GM12878 (cell line): ENCODE data around the gene OSGEP. TPM values are rescaled to one million over a fixed set of nuclear protein-coding genes. Genes with fewer than 3 reads are reported as not detected.
A peak's percentile ranks its signal among the peaks of the same experiment; 100 is the strongest.

Source experiments
- ATF2 ChIP-seq: IDR thresholded peaks from 2 replicates; pipeline ENCODE4 v1.6.1; 2012; ENCODE audit warnings: low read length, inconsistent platforms
- CBFB ChIP-seq: IDR thresholded peaks from 2 replicates; pipeline ENCODE4 v1.6.1; 2016; ENCODE audit warnings: antibody characterized with exemption, low read depth
- E2F4 ChIP-seq: IDR thresholded peaks from 2 replicates; pipeline ENCODE4 v1.6.1; 2012; ENCODE audit warnings: low read depth, low read length, improper control_type of control experiment
- ETV6 ChIP-seq, 2 experiments: fragments of 450-650 bp in 1 of 2; IDR thresholded peaks in 1 of 2; conservative IDR thresholded peaks in 1 of 2; 2 replicates each; pipeline ENCODE4 v1.6.1; 2014; ENCODE audit warnings: antibody characterized with exemption in 1 of 2, borderline replicate concordance in 1 of 2, low read depth in 1 of 2, mild to moderate bottlenecking in 1 of 2, moderate library complexity in 1 of 2
- IKZF1 ChIP-seq: fragments of 450-650 bp; conservative IDR thresholded peaks from 2 replicates; pipeline ENCODE4 v1.6.1; 2017; ENCODE audit warnings: antibody characterized with exemption, mild to moderate bottlenecking
- MLLT1 ChIP-seq: fragments of 450-650 bp; IDR thresholded peaks from 2 replicates; pipeline ENCODE4 v1.6.1; 2016; ENCODE audit warnings: mild to moderate bottlenecking
- MTA2 ChIP-seq: fragments of 450-650 bp; IDR thresholded peaks from 2 replicates; pipeline ENCODE4 v1.6.1; 2016; ENCODE audit warnings: low read depth, mild to moderate bottlenecking, moderate library complexity
- NFYB ChIP-seq: IDR thresholded peaks from 2 replicates; pipeline ENCODE4 v1.6.1; 2011; ENCODE audit warnings: low read depth, mild to moderate bottlenecking, low read length, improper control_type of control experiment, moderate library complexity; ENCODE audit not compliant: insufficient read depth
- PML ChIP-seq: IDR thresholded peaks from 2 replicates; pipeline ENCODE4 v1.6.1; 2012; ENCODE audit warnings: low read length, inconsistent platforms
- POLR2AphosphoS2 ChIP-seq: IDR thresholded peaks from 2 replicates; pipeline ENCODE4 v1.6.1; 2011; ENCODE audit warnings: low read depth, mild to moderate bottlenecking, low read length, improper control_type of control experiment, moderate library complexity
- RELB ChIP-seq: fragments of 450-650 bp; IDR thresholded peaks from 2 replicates; pipeline ENCODE4 v1.6.1; 2017; ENCODE audit warnings: low read depth, mild to moderate bottlenecking, moderate library complexity
- SMAD1 ChIP-seq: fragments of 450-650 bp; IDR thresholded peaks from 2 replicates; pipeline ENCODE4 v1.6.1; 2018; ENCODE audit warnings: mild to moderate bottlenecking, low read depth; ENCODE audit not compliant: partially characterized antibody
- SP1 ChIP-seq: IDR thresholded peaks from one replicate; pipeline ENCODE4 v1.6.1; 2011; ENCODE audit warnings: low read depth, low read length
- TCF12 ChIP-seq: IDR thresholded peaks from 2 replicates; pipeline ENCODE4 v1.6.1; 2011; ENCODE audit warnings: low read depth, mild to moderate bottlenecking, low read length
- YBX1 ChIP-seq: fragments of 450-650 bp; IDR thresholded peaks from 2 replicates; pipeline ENCODE4 v1.6.1; 2016; ENCODE audit warnings: antibody characterized with exemption
- YY1 ChIP-seq: IDR thresholded peaks from 2 replicates; pipeline ENCODE4 v1.6.1; 2011; ENCODE audit warnings: low read depth, mild to moderate bottlenecking, low read length
- ZBTB33 ChIP-seq: fragments of 450-650 bp; IDR thresholded peaks from 2 replicates; pipeline ENCODE4 v1.6.1; 2017; ENCODE audit warnings: mild to moderate bottlenecking
- ZNF687 ChIP-seq: fragments of 450-650 bp; IDR thresholded peaks from 2 replicates; pipeline ENCODE4 v1.6.1; 2017; ENCODE audit warnings: mild to moderate bottlenecking, moderate library complexity
- polyA plus RNA-seq, 11 experiments: library from polyadenylated mRNA; depleted of rRNA in 4 of 11; unstranded in 6 of 11; stranded (reverse) in 5 of 11; fragments of >200 nt; fragmentation: Nextera tagmentation in 4 of 11; fragmentation: Illumina TruSeq in 1 of 11; extraction: Ambion mirVana in 4 of 11; extraction: Trizol in 1 of 11; gene quantifications; 1 replicate in 1 of 11; 2 replicates in 10 of 11; pipeline versions ENCODE4 v1.2.1 to v1.2.3, GENCODE V29; 2011 to 2016; ENCODE audit warnings: inconsistent platforms in 2 of 11, missing spikeins in 2 of 11, low read depth in 1 of 11
- total RNA-seq, 4 experiments: library from RNA; depleted of rRNA in 3 of 4; stranded (reverse); fragments of >200 nt in 3 of 4; fragmentation: Illumina TruSeq in 1 of 4; extraction: Trizol in 1 of 4; gene quantifications; 2 replicates each; pipeline versions ENCODE4 v1.2.1 to v1.2.3, GENCODE V29; 2013 to 2021

Gene OSGEP
- total and polyA plus RNA-seq, 10 of the 15 experiments (the other 5 are each of a cell fraction or from before 2014, with no cell fraction given), result 47.8 to 88.9 (median 52.8) TPM

GRCh38 chr14:20469242-20469889, 14.8 kb upstream of the OSGEP start, which contains the start of gene PNP (continued):
- TF ChIP-seq E2F4 (0 out of 2 replicates have a peak, but pooled peaks have one; percentile 18), ATF2 (no peak), RELB (no peak), PML (peak; percentile 97), ZBTB33 (no peak), SP1 (peak; percentile 63), MTA2 (no peak), YBX1 (no peak), ETV6 (conservative IDR thresholded peaks at IDR 0.05 in 1 of 2, IDR thresholded peaks at IDR 0.05 in 1 of 2; ENCODE audit: borderline replicate concordance in 1 of 2, low read depth in 1 of 2) (no peak), TCF12 (peak; percentile 72; the same call in 1 of the 2 replicates), YY1 (peak; percentile 9; the same call in 1 of the 2 replicates), SMAD1 (peak; percentile 53), ZNF687 (no peak), POLR2AphosphoS2 (peak; percentile 94), NFYB (peak; percentile 69), IKZF1 (peak; percentile 48), MLLT1 (peak; percentile 74; the same call in 1 of the 2 replicates), CBFB (peak; percentile 91)
